Right cardiac atrium (tissue), 5 donors: ENCODE data around the gene LRTM2. TPM values are rescaled to one million over a fixed set of nuclear protein-coding genes. Genes with fewer than 3 reads are reported as not detected.

Experiments used
- ATAC-seq, 2 donors: fragments of 200-7000 bp; cut with Tn5 transposase; one replicate each; pipeline versions ENCODE4 v1.8.0 to v1.9.1; 2020; ENCODE audit warnings: moderate library complexity in 2 of 2, mild to moderate bottlenecking in 1 of 2
- DNase-seq, 3 donors: peaks; one replicate each; pipeline ENCODE4 v3.0.0-alpha.2; 2020
- H3K27ac ChIP-seq: one replicate; pipeline ENCODE4 v1.5.1; 2013; ENCODE audit warnings: mild to moderate bottlenecking, low read length, control low read depth, moderate library complexity
- H3K27me3 ChIP-seq: one replicate; pipeline ENCODE4 v1.6.1; 2013; ENCODE audit not compliant: control insufficient read depth, insufficient read depth
- H3K4me1 ChIP-seq: one replicate; pipeline ENCODE4 v1.6.1; 2013; ENCODE audit warnings: low read length; ENCODE audit not compliant: control insufficient read depth, insufficient read depth
- H3K4me3 ChIP-seq: one replicate; pipeline ENCODE4 v1.5.1; 2013; ENCODE audit warnings: low read length, control low read depth
- H3K9me3 ChIP-seq: one replicate; pipeline ENCODE4 v1.6.1; 2013; ENCODE audit warnings: low read length; ENCODE audit not compliant: control insufficient read depth
- WGBS: extraction: QIAGEN DNeasy Blood & Tissue Kit; methylation state at CpG from one replicate; pipeline ENCODE4 v1.1.7; 2013; 5-methylcytosine and 5-hydroxymethylcytosine counted together
- intact Hi-C, 4 donors: fragments of 100-400 bp; cut with DNase I; formaldehyde crosslinking; loops; one replicate each; pipeline versions ENCODE4 v1.11.0 to v1.14.0; 2022 to 2023
- long read RNA-seq, 4 donors: library from polyadenylated mRNA; unstranded; transcript quantifications; one replicate each; pipeline ENCODE4 v2.0.0, GENCODE V29; 2020 to 2021
- polyA plus RNA-seq: library from polyadenylated mRNA; stranded (reverse); fragments of 200-250 nt; gene quantifications from one replicate; pipeline ENCODE4 v1.2.3, GENCODE V29; 2013
- total RNA-seq, 4 donors: library from RNA; stranded (reverse); fragmentation: NEBNext Ultra II Directional; extraction: Animal tissue kit (Norgen Biotek cat#: 25700); gene quantifications; one replicate each; pipeline ENCODE4 v1.2.1, GENCODE V29; 2021
- donor health status: healthy with polysubstance abuse.
- donor health status: DM: no; HTN: yes; CAD: no.
- donor health status: DM: no; HTN: no; CAD: no.
- donor health status: DM: no; HTN: yes; CAD: no; lungs with severe emphysema.
- donor health status: DM: yes; HTN: yes; CAD: no.

LRTM2 gene
- not detected for total RNA-seq
- polyA plus RNA-seq: not detected
- long read RNA-seq, donor 1: 0 reads
- long read RNA-seq, donor 2: 0 reads
- long read RNA-seq, donor 3: 0 reads
- long read RNA-seq, donor 4: 0 reads

GRCh38 chr12:1820191-1820895 lies at the start of gene LRTM2:
LRTM2 (plus strand) TSS chr12:1820565; CDS start chr12:1828149, 7,584 bp downstream.
- Histone ChIP-seq H3K4me1 (no peaks in the 10 kb centered on the region), H3K27ac (no peak within 1 kb of the TSS), H3K4me3 (no peak within 1 kb of the TSS), H3K27me3 (no peaks in the 10 kb centered on the region), H3K9me3 (no peaks in the 10 kb centered on the region)
- 14% methylated on average over 34 of the region's 34 CpGs for WGBS
- DNase-seq (peak in 1 of 3 donors; percentile 47), ATAC-seq (peak in 1 of 2 donors; percentile 28)
- intact Hi-C loops: no loop called here

DNA sequence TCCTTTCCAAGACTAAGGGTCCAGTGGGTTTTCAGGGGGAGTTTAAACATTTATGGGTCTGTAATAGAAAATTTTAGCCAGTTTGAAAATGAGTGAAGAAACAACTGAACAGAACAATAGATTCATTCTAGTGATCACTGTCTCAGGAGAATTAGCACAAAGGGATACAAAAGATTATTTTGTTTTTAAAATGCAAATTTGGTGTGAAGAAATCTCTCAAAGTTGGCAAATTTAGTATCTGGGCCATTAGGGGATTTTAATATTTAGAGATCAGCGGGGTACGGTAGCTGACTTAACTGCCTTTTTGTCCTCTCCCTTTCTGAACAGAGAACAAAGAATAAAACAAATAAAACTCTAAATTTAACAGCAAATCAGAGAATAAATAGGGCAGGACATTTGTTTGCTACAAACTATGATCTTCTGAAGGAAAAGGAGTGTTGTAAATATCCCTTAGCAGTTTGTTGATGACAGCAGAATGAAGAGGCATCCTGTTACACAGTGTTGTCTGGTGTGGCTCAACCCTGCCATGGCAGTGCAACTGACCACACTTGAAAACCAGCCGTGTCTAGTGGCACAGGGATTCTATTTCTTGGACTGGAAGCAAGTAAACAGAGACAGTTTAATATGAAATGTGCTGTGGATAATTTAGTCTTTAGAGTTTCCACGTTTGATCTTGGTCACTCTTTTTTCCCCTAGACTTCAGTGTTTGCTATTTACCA lies 46.3 kb upstream of the LRTM2 start:
- H3K4me3 ChIP-seq: no peak overlapping the region
- intact Hi-C loops: loop anchor here in 1 of 4 donors (10.0 kb wide), 1 partner anchor 59 kb away; no protein-coding TSS in a partner anchor
- no peaks in the 10 kb centered on the region for H3K9me3 ChIP-seq
- H3K4me1 ChIP-seq: peaks cover 8% of the 10 kb centered on the region
- ATAC-seq (peak; percentile 44 to 54), DNase-seq (no peak)
- WGBS: 52% methylated on average over 4 of the region's 4 CpGs
- H3K27me3 ChIP-seq: no peaks in the 10 kb centered on the region
- no peak overlapping the region for H3K27ac ChIP-seq

DNA sequence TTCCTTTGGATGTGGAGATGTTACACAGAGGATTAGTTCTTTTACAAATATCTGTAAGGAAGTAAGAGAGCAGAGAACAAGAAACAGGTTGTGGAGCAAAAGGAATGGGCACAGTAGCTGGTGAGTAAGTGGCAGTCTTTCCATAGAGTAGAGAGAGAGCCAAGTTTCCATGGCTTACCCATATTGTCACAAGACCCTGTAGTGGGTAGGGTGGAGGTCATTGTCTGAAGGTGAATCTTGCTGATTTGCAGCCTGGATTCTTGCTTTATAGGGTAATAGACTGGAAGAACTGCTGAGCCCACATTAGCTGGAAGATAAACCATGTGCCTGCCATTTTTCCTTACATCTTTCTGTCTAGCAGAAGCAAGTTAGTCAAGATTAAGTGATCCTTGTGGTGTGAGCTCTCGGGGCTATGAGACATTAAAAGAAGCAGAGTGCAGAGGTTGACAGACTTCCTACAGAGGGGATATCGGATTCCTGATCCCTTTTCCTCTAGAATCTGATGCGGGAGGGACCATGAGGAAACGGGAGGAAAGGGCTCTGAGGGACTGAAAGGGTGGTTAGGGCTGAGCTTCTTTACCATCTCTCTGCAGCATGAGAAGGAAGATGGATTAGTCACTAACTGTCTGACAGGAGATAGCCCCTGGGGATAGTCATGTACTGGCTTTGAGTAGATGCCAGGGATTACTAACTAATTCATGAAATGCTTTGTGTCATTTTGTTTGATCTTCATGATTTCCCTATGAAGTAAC lies 44.0 kb upstream of the LRTM2 start:
- WGBS: 67% methylated on average over 4 of the region's 4 CpGs
- DNase-seq (no peak), ATAC-seq (peak in 1 of 2 donors; percentile 46)
- peak overlapping the region; percentile 52 for H3K27ac ChIP-seq
- H3K4me1 ChIP-seq: peaks cover 13% of the 10 kb centered on the region
- H3K4me3 ChIP-seq: no peak overlapping the region
- intact Hi-C loops: loop anchor here in 1 of 4 donors (10.0 kb wide), 1 partner anchor 62 kb away; no protein-coding TSS in a partner anchor
- H3K9me3 ChIP-seq: no peaks in the 10 kb centered on the region
- H3K27me3 ChIP-seq: no peaks in the 10 kb centered on the region

DNA sequence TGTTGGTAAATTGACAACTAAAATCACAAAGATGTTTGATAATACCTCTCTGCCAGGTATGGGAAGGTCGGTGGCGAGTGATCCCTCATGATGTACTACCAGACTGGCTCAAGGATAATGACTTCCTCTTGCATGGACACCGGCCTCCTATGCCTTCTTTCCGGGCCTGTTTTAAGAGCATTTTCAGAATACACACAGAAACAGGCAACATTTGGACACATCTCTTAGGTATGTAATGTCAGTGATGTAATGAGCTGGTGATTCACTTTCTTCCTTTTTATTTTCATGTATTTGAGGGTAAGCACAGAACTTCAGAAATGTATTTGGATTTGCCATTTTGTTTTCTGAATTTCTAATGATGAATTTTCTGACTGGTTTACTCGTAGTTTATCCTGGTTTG lies 42.6 kb upstream of the LRTM2 start:
- DNase-seq (no peak), ATAC-seq (no peak)
- no peaks in the 10 kb centered on the region for H3K9me3 ChIP-seq
- H3K27me3 ChIP-seq: no peaks in the 10 kb centered on the region
- WGBS: 95% methylated on average over 5 of the region's 5 CpGs
- H3K4me1 ChIP-seq: peaks cover 13% of the 10 kb centered on the region
- intact Hi-C loops: loop anchor here in 1 of 4 donors (10.0 kb wide), 1 partner anchor 63 kb away; no protein-coding TSS in a partner anchor
- no peak overlapping the region for H3K27ac ChIP-seq
- no peak overlapping the region for H3K4me3 ChIP-seq

- intact Hi-C loops: loop anchor here in 1 of 4 donors (10.0 kb wide), 1 partner anchor 64 kb away; no protein-coding TSS in a partner anchor
- Histone ChIP-seq H3K27ac (no peak overlapping the region), H3K9me3 (no peaks in the 10 kb centered on the region), H3K4me1 (peaks cover 13% of the 10 kb centered on the region), H3K4me3 (no peak overlapping the region), H3K27me3 (no peaks in the 10 kb centered on the region)
- DNase-seq: no peak
- 63% methylated on average over 4 of the region's 4 CpGs for WGBS
- ATAC-seq: peak in 1 of 2 donors; percentile 53
Observed at GRCh38 chr12:1778911-1779310, 41.5 kb upstream of the LRTM2 start.

DNA sequence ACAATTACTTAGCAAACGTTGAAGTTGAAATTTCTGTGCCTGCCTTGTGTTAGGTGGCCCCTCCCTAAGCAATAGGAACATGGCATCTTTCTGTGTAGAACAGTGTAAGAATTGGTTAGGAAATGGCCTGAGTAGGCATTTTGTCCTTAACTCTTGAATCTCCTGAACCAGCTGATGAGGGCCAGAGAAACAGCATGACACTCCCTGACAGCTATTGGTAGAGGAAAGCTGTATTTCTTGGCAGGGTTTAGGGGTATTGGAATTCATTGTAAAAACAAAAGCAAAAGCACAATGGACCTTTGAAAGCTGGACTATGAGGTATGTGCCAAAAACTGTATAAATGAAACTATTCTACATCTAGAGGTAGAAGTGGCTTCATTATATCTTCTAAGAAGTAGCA lies 40.6 kb upstream of the LRTM2 start:
- peak overlapping the region; percentile 42 for H3K27ac ChIP-seq
- H3K9me3 ChIP-seq: no peaks in the 10 kb centered on the region
- no peaks in the 10 kb centered on the region for H3K27me3 ChIP-seq
- ATAC-seq (peak; percentile 78 to 85), DNase-seq (no peak)
- H3K4me3 ChIP-seq: no peak overlapping the region
- intact Hi-C loops: loop anchor here in 1 of 4 donors (10.0 kb wide), 1 partner anchor 65 kb away; no protein-coding TSS in a partner anchor
- 37% methylated on average over 1 of the region's 1 CpG for WGBS
- peaks cover 13% of the 10 kb centered on the region for H3K4me1 ChIP-seq

DNA sequence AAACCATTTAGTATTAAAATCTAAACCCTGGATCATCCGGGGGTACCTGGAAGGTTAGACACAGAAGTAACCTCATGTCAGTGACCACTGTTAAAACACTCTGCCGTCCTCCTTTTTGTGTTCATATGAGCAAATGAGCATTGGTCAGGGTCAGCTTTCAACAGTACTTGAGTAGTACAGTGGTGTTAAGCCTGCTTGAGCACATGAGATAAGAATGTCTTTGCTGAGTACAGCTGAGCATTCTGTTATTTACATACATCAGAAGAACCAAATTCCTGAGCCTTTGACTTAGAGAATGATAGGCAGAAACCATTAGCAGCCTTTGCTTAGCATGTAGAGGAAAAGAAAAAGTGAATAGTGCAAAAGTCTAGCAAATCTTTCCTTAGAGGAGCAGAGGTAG lies 38.6 kb upstream of the LRTM2 start:
- intact Hi-C loops: no loop called here
- H3K9me3 ChIP-seq: no peaks in the 10 kb centered on the region
- DNase-seq (no peak), ATAC-seq (no peak)
- no peak overlapping the region for H3K4me3 ChIP-seq
- WGBS: 53% methylated on average over 2 of the region's 2 CpGs
- H3K27ac ChIP-seq: no peak overlapping the region
- no peaks in the 10 kb centered on the region for H3K27me3 ChIP-seq
- peaks cover 4% of the 10 kb centered on the region for H3K4me1 ChIP-seq

- Histone ChIP-seq H3K4me3 (no peak overlapping the region), H3K9me3 (no peaks in the 10 kb centered on the region), H3K27me3 (no peaks in the 10 kb centered on the region), H3K4me1 (peaks cover 4% of the 10 kb centered on the region), H3K27ac (no peak overlapping the region)
- whole genome bisulfite sequencing: 58% methylated on average over 2 of the region's 2 CpGs
- DNase-seq: no peak
- no peak for ATAC-seq
- intact Hi-C loops: no loop called here
Observed at GRCh38 chr12:1782215-1782614, 38.1 kb upstream of the LRTM2 start.

DNA sequence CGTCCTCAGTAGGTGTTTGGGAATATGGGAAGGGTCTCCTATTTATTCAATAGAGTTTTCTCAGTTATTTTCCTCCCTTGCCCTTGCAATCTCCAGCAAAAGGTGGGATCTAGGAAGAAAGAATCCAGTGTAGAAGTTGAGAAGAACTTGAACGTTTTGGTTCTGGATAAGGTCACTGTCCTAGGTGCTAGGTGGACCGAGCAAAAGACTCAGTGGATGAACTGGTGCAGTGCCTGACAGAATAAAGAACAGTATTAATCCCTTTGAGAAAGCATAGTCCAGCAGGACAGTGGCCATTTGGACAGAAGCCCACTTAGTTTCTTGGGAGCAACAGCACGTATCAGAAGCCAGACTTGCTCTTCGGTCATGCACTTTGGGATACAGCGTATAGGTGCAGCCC lies 32.7 kb upstream of the LRTM2 start:
- ATAC-seq: peak in 1 of 2 donors; percentile 5
- 67% methylated on average over 6 of the region's 6 CpGs for WGBS
- intact Hi-C loops: no loop called here

DNA sequence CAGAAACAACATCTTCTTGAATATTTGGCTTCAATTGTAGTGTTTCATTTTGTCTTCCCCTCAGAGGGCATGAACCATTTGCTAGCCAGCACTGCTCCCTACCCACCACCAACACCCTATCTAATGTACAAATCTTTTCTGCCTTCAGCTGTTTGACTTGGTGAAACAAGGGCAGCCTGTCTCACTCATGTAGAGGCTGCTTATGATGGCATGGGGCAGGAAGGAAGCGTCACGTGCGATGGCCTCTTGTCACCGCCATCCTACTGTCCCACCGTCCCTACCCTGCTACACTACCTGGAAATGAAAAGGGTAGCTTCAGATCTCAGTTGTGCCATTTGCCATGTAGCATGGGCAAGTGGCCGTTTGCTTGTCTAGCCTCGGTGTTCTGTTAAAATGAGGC lies 29.9 kb upstream of the LRTM2 start:
- no peak overlapping the region for H3K4me3 ChIP-seq
- no peaks in the 10 kb centered on the region for H3K9me3 ChIP-seq
- WGBS: 70% methylated on average over 7 of the region's 7 CpGs
- no peaks in the 10 kb centered on the region for H3K4me1 ChIP-seq
- no peaks in the 10 kb centered on the region for H3K27me3 ChIP-seq
- ATAC-seq (peak in 1 of 2 donors; percentile 4), DNase-seq (no peak)
- intact Hi-C loops: loop anchor here in 3 of 4 donors (2.0 kb wide), 1 partner anchor 138 kb away; no protein-coding TSS in a partner anchor
- no peak overlapping the region for H3K27ac ChIP-seq

More for the DNA sequence above, 32.7 kb upstream of the LRTM2 start:
- DNase-seq: no peak
- Histone ChIP-seq H3K4me3 (no peak overlapping the region), H3K4me1 (no peaks in the 10 kb centered on the region), H3K27me3 (no peaks in the 10 kb centered on the region), H3K27ac (no peak overlapping the region), H3K9me3 (no peaks in the 10 kb centered on the region)
